Peyer's patch (tissue), 4 donors: ENCODE data around the gene ANKRD53. TPM values are rescaled to one million over a fixed set of nuclear protein-coding genes. Genes with fewer than 3 reads are reported as not detected.

Experiments used
- DNase-seq, 3 donors: peaks; one replicate each; pipeline ENCODE4 v3.0.0-alpha.2; 2017 to 2019
- H3K27ac ChIP-seq, 4 donors: fragments of 200-600 bp; sonication (generic); one replicate each; pipeline ENCODE4 v1.5.1; 2016 to 2019
- H3K27me3 ChIP-seq, 2 donors: fragments of 200-600 bp; sonication (generic); one replicate each; pipeline ENCODE4 v1.5.1; 2019
- H3K36me3 ChIP-seq, 3 donors: fragments of 200-600 bp; sonication (generic); one replicate each; pipeline ENCODE4 v1.5.1; 2016 to 2019
- H3K4me1 ChIP-seq, 4 donors: fragments of 200-600 bp; sonication (generic); one replicate each; pipeline ENCODE4 v1.5.1; 2016 to 2019
- H3K4me3 ChIP-seq, 4 donors: fragments of 200-600 bp; sonication (generic); 1 replicate in 3 of 4; 2 replicates in 1 of 4; pipeline ENCODE4 v1.5.1; 2016 to 2019; ENCODE audit warnings: mild to moderate bottlenecking in 1 of 4
- H3K9me3 ChIP-seq, 4 donors: fragments of 200-600 bp; sonication (generic); one replicate each; pipeline ENCODE4 v1.5.1; 2016 to 2019; ENCODE audit warnings: mild to moderate bottlenecking in 1 of 4
- CTCF ChIP-seq, 6 experiments: fragments of 450-650 bp in 4 of 6; fragments of 200-600 bp in 2 of 6; sonication (generic) in 1 of 6; IDR thresholded peaks; one replicate each; pipeline ENCODE4 v1.5.1; 2017 to 2019; ENCODE audit warnings: antibody characterized with exemption in 6 of 6, mild to moderate bottlenecking in 3 of 6, moderate library complexity in 1 of 6
- POLR2A ChIP-seq, 2 donors: fragments of 450-650 bp; IDR thresholded peaks; one replicate each; pipeline ENCODE4 v1.5.1; 2017; ENCODE audit warnings: antibody characterized with exemption in 2 of 2, mild to moderate bottlenecking in 2 of 2, moderate library complexity in 2 of 2
- total RNA-seq, 4 donors: library from RNA; depleted of rRNA; stranded (reverse); fragments of >200 nt; gene quantifications; one replicate each; pipeline ENCODE4 v1.1.0, GENCODE V29; 2016

The ANKRD53 gene
- total RNA-seq, 4 donors from 2014 or later: 3.5 TPM; not detected in 3

- Histone ChIP-seq H3K9me3 (no peaks in the 10 kb centered on the region), H3K27me3 (no peaks in the 10 kb centered on the region), H3K27ac (no peak overlapping the region), H3K4me1 (peaks cover 0 to 8% (median 5%) of the 10 kb centered on the region in 4 donors), H3K4me3 (no peak overlapping the region), H3K36me3 (peaks cover 0 to 58% (median 0%) of the 10 kb centered on the region in 3 donors)
- DNase-seq: peak in 1 of 3 donors; percentile 4
- TF ChIP-seq CTCF (IDR thresholded peaks at IDR 0.05) (no peak), POLR2A (IDR thresholded peaks at IDR 0.05) (no peak)
Observed at GRCh38 chr2:70987386-70987785, 9.0 kb downstream of the ANKRD53 start.

- peak in 1 of 3 donors; percentile 1 for DNase-seq
Observed at GRCh38 chr2:70988151-70988550, 9.7 kb downstream of the ANKRD53 start.

GRCh38 chr2:70988726-70989648 is 10.6 kb downstream of the ANKRD53 start:
- H3K4me1 ChIP-seq: peaks cover 4 to 21% (median 10%) of the 10 kb centered on the region in 4 donors
- H3K4me3 ChIP-seq: no peak overlapping the region
- H3K36me3 ChIP-seq: peaks cover 0 to 58% (median 0%) of the 10 kb centered on the region in 3 donors
- H3K27ac ChIP-seq: no peak overlapping the region
- no peaks in the 10 kb centered on the region for H3K27me3 ChIP-seq
- no peak for DNase-seq
- no peak for TF ChIP-seq CTCF (IDR thresholded peaks at IDR 0.05)
- TF ChIP-seq POLR2A (IDR thresholded peaks at IDR 0.05): no peak
- no peaks in the 10 kb centered on the region for H3K9me3 ChIP-seq

More at GRCh38 chr2:70988151-70988550, 9.7 kb downstream of the ANKRD53 start:
- peaks cover 0 to 14% (median 5%) of the 10 kb centered on the region in 4 donors for H3K4me1 ChIP-seq
- no peak overlapping the region for H3K27ac ChIP-seq
- no peak overlapping the region for H3K4me3 ChIP-seq
- H3K36me3 ChIP-seq: peaks cover 0 to 58% (median 0%) of the 10 kb centered on the region in 3 donors
- no peaks in the 10 kb centered on the region for H3K27me3 ChIP-seq
- TF ChIP-seq POLR2A (IDR thresholded peaks at IDR 0.05): no peak
- TF ChIP-seq CTCF (IDR thresholded peaks at IDR 0.05): no peak
- H3K9me3 ChIP-seq: no peaks in the 10 kb centered on the region

- Histone ChIP-seq H3K4me3 (no peak overlapping the region), H3K27ac (no peak overlapping the region), H3K4me1 (peaks cover 0 to 14% (median 8%) of the 10 kb centered on the region in 4 donors), H3K27me3 (no peaks in the 10 kb centered on the region), H3K36me3 (peaks cover 0 to 58% (median 0%) of the 10 kb centered on the region in 3 donors), H3K9me3 (no peaks in the 10 kb centered on the region)
- DNase-seq: no peak
- TF ChIP-seq CTCF (IDR thresholded peaks at IDR 0.05) (no peak), POLR2A (IDR thresholded peaks at IDR 0.05) (no peak)
Observed at GRCh38 chr2:70990216-70990615, 11.8 kb downstream of the ANKRD53 start.

GRCh38 chr2:70991142-70991541 is 12.7 kb downstream of the ANKRD53 start:
- H3K4me3 ChIP-seq: no peak overlapping the region
- TF ChIP-seq CTCF (IDR thresholded peaks at IDR 0.05) (no peak), POLR2A (IDR thresholded peaks at IDR 0.05) (no peak)
- DNase-seq: no peak
- peaks cover 0 to 58% (median 0%) of the 10 kb centered on the region in 3 donors for H3K36me3 ChIP-seq
- no peaks in the 10 kb centered on the region for H3K27me3 ChIP-seq
- peaks cover 0 to 20% (median 8%) of the 10 kb centered on the region in 4 donors for H3K4me1 ChIP-seq
- H3K9me3 ChIP-seq: no peaks in the 10 kb centered on the region
- no peak overlapping the region for H3K27ac ChIP-seq
